HS-5 (cell line): ENCODE data around the gene MAN2B2.
"Not testable (repeated sequence)": the region's sequence is repeated elsewhere in the genome, so short reads cannot be mapped to it uniquely, and the experiment has no call there.

Experiments used
- DNase-seq: peaks from one replicate; pipeline ENCODE4 v3.0.0-alpha.2; 2012; ENCODE audit warnings: low read depth

Gene MAN2B2

GRCh38 chr4:6643141-6643847, 68.3 kb downstream of the MAN2B2 start:
- DNase-seq, result no peak

- no peak for DNase-seq
These were observed 70.0 kb downstream of the MAN2B2 start for GRCh38 chr4:6644792-6645530.

GRCh38 chr4:6647169-6647568, 72.2 kb downstream of the MAN2B2 start:
- no peak for DNase-seq

GRCh38 chr4:6647582-6648230, 72.7 kb downstream of the MAN2B2 start:
- no peak for DNase-seq

GRCh38 chr4:6649216-6649615, 74.2 kb downstream of the MAN2B2 start:
- DNase-seq, result no peak

- not testable (repeated sequence) for DNase-seq
These were observed 79.2 kb downstream of the MAN2B2 start for GRCh38 chr4:6654211-6654610.

- not testable (repeated sequence) for DNase-seq
These were observed 80.3 kb downstream of the MAN2B2 start for GRCh38 chr4:6655291-6655690.

- no peak for DNase-seq
These were observed 80.9 kb downstream of the MAN2B2 start for GRCh38 chr4:6655924-6656323.

GRCh38 chr4:6657242-6658208, 82.5 kb downstream of the MAN2B2 start:
- no peak for DNase-seq

GRCh38 chr4:6658209-6658595, 83.2 kb downstream of the MAN2B2 start:
- no peak for DNase-seq

GRCh38 chr4:6658597-6659075, 83.6 kb downstream of the MAN2B2 start:
- DNase-seq, result no peak

- no peak for DNase-seq
These were observed 84.9 kb downstream of the MAN2B2 start for GRCh38 chr4:6659897-6660296.

- no peak for DNase-seq
These were observed 85.4 kb downstream of the MAN2B2 start for GRCh38 chr4:6660430-6660829.

GRCh38 chr4:6662591-6662990, 87.6 kb downstream of the MAN2B2 start:
- DNase-seq, result no peak

GRCh38 chr4:6663596-6664393, 88.8 kb downstream of the MAN2B2 start:
- no peak for DNase-seq

- no peak for DNase-seq
These were observed 90.3 kb downstream of the MAN2B2 start for GRCh38 chr4:6665320-6665654.

- no peak for DNase-seq
These were observed 93.4 kb downstream of the MAN2B2 start for GRCh38 chr4:6668391-6668790.

GRCh38 chr4:6671648-6672047, 96.7 kb downstream of the MAN2B2 start:
- DNase-seq, result no peak

- DNase-seq, result no peak
These were observed 97.1 kb downstream of the MAN2B2 start for GRCh38 chr4:6672131-6672530.

GRCh38 chr4:6672541-6673190, 97.7 kb downstream of the MAN2B2 start:
- DNase-seq, result not testable (repeated sequence)
